Stimulated activated CD4-positive, alpha-beta T cell treated with anti-CD3 and anti-CD28 coated beads, Interleukin-12 subunit alpha, Interleukin-12 subunit beta, amount 100 ng/mL, for 48 hours (primary cell): ENCODE measurements around the gene MAP3K7CL.
"Not testable (repeated sequence)": the region's sequence is repeated elsewhere in the genome, so short reads cannot be mapped to it uniquely, and the experiment has no call there.

ENCODE experiments used
- DNase-seq, 3 donors: peaks; one replicate each; pipeline ENCODE4 v3.0.0-alpha.2; 2020; ENCODE audit warnings: low read depth in 2 of 3, low spot score in 1 of 3

Gene MAP3K7CL

GRCh38 chr21:29133241-29133640 lies 2.8 kb downstream of the MAP3K7CL start:
- DNase-seq: no peak

GRCh38 chr21:29133796-29134195 lies 3.4 kb downstream of the MAP3K7CL start:
- no peak for DNase-seq

DNA sequence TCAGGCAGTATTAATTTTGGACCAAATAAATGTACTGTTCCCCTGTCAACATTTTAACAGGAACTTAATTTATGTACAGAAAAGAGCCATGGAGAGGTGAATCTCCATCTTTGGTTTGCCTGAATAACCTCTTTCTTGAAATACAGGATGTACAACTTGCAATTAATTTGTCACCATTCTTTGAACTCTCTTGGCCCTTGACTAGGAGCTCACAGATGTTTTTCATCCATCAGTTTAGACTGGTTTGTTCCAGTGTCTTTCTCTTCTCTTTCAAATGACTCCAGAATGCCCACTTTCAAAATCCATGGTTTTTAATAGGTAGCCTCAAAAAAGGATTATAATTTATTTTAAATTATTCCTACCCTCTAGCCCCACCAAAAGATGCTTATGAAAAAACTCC lies 5.0 kb downstream of the MAP3K7CL start:
- DNase-seq: no peak

DNA sequence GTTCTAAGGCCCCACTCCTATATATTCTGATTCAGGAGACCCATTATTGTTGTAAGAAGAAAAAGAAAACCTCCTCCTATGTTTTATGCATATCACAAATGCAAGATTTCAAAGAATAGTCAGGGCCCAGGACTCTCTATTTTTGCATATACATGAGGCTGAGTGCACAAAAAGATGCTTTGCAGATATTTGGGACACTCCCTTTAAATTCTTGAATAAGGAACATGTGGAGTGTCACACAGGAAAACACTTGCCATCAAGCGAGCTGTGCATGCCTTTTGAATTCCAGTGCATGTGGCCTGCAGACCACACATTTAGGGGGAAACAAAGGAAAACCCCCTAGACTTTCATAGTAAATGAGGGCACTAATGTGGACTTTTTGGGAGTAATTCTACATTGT lies 5.6 kb downstream of the MAP3K7CL start:
- DNase-seq: no peak

DNA sequence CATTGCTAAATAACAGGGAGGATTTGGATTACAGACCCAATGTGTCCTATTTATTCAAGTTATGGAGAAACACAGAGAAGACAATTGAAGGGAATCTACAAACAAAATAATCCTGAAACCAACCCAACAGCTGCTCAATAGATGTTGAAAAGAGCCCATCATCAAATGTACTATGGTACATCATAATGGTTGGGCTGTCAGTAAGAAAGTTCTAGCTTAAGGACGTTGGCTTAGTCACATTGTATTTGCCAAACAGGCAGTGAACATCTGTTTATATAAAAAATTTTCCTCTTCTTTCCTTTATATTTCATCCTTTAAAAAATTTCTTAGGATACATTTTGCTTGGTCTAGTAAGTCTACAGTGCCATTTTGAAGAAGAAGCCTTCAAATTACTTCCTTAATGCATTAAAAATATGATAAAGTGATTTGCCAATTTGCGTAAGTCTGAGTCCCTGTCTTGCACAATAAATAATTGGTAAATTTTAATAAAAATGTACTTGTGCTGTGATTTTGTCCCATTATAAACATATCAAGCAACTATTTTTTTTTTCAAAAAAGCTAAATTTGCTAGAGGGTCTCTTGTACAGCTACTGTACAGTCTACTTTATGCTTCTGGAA lies 14.4 kb downstream of the MAP3K7CL start:
- DNase-seq: no peak

DNA sequence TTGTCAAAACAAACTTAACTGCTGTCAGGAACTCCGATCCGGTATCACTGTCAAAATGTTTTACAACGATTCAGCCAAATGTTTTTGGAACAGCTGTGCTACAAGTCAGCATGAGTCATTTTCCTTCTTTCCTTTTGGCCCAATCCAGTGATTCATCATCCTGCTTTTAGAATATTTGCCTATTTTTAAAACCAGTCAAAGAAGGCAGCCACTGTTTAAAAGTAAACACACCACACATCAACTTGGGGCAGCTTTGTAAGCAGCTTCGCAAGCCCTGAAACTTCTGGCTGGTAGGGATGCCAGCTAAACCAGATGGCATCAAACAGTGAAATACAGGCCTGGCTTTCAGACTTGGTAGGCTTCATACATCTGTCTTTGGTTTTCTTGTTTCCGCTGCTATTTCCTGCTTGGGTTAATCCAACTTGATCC lies 14.9 kb downstream of the MAP3K7CL start:
- DNase-seq: no peak

GRCh38 chr21:29145852-29146453 lies 15.5 kb downstream of the MAP3K7CL start:
- DNase-seq: no peak

- no peak for DNase-seq
Measured at GRCh38 chr21:29146726-29147125, 16.3 kb downstream of the MAP3K7CL start.

DNA sequence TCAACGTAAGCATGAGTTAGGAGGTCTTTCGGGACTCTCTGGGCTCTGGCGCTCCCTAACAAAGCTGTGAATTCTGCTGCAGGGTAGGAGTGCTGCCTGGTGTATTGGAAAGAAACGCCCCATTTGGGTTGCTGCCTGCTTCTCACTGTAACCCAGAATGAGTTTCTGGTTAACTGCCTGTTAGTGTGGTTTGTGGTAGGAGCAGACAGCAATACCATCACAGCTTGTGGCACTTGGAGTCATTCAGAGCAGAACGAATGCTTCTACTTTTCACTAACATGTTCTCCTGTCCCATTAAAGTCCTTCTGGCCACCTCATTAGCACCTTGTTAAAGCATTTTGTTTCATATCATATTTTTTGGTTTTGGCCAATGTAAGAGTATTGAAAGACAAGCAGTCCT lies 18.1 kb downstream of the MAP3K7CL start:
- DNase-seq: no peak

DNA sequence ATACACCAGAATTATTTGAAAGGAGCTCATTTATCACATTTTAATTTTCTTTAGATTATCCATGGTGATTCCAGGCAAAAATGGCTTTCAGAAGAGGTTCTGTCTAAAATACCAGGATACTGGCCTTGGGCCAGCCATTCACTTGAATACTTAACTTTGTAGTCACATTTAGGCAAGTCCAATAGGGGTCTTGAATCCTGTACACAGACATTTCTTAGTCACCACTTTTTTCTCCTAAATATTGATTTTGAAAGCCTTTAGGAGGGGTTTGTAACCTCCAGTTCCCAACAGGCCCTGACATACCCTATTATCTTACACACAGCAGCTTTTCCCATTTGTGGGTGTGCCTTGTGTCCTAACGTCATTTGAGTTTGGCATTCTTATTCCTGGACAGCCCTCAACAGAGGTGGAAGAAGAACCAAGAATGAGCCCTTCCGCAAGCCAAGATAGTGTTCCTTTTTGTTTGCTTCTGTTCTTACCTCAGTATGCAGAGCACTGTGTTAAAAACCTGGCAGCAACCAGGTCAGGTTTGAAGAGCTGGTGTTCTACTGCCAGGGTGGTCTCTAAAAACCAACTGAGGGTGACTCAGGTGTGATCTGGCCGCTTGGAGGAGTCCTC lies 19.5 kb downstream of the MAP3K7CL start:
- DNase-seq: no peak

GRCh38 chr21:29151931-29152330 lies 21.5 kb downstream of the MAP3K7CL start:
- DNase-seq: no peak

DNA sequence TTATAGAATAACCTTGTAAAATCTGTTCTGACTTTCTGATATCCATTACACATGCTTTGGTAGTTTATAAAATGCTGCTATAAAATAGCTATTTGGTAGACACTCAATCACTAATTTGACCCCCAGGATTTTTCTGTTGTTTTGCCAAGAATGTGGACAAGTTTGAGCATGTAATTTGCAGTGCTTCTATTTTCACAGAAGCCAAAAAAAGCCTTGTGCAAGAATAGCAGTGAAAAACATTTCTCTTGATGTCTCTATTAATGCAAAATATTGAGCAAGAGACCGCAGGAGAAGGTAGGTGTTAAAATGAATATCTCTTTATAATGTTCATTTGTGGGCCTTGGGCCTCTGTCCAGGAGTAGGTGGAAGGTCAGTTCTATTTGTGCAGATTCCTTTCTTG lies 22.5 kb downstream of the MAP3K7CL start:
- DNase-seq: no peak

GRCh38 chr21:29154270-29154669 lies 23.8 kb downstream of the MAP3K7CL start:
- no peak for DNase-seq

GRCh38 chr21:29155118-29155932 lies 24.9 kb downstream of the MAP3K7CL start:
- DNase-seq: no peak

DNA sequence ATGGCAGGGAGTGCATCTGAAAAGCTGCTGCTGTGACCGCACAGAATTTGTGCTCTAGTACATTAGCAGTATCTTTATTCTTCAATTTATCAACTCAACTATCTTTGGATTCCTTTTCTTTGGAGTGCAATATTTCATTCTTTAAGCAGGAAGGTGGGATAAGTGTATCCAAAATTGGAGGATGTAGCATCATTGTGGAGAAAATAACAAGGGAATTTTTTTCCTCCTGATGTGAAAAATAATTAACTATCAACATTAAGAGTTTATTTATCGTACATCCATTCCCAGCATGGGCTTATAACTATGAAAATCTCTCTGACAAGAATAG lies 25.5 kb downstream of the MAP3K7CL start:
- no peak for DNase-seq

- DNase-seq: no peak
Measured at GRCh38 chr21:29157080-29157479, 26.6 kb downstream of the MAP3K7CL start.

DNA sequence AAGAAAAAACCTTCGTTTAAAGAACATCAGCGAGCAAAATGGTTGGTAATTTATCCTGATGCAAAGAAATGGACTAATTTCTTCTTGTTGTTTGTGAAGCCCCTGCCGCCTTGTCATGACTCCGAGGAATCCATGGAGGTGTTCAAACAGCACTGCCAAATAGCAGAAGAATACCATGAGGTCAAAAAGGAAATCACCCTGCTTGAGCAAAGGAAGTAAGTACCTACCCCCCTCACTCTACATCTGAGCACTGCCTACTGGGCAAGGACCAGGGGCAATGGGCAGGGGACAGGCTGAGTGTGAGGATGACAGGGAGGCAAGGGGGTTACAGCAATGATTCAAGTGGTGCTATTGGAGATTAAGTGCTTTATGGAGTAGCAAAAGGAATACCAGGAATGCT lies 29.4 kb downstream of the MAP3K7CL start:
- DNase-seq: no peak

GRCh38 chr21:29162825-29163224 lies 32.4 kb downstream of the MAP3K7CL start:
- DNase-seq: not testable (repeated sequence)

DNA sequence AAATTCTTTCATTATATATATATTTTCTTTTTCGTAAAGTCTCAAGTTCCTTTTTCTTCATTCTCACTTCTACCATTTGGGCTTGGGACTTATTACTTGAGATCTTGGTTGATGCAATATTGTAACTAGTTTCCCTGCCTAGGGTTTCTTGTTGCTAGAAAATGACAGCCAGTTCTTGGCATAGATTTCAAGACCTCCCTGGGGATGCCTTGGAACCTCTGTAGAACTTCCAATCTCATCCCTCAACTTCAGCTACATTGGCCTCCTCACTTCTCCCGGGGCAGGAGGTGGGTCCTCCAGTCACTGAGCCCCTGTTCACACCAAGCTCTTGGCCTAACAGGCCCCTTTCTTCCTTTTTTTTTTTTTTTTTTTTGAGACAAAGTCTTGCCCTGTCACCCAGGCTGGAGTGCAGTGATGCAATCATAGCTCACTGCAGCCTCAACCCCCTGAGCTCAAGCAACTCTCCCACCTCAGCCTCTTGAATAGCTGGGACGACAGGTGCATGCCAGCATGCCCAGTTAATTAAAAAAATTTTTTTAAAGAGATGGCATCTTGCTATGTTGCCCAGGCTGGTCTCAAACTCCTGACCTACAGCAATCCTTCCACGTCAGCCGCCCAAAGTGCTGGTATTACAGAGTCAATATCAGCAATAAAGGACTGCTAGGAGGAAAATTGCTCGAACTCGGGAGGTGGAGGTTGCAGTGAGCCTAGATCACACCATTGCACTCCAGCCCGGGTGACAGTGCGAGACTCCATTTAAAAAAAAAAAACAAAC lies 33.1 kb downstream of the MAP3K7CL start:
- no peak for DNase-seq

- no peak for DNase-seq
Measured at GRCh38 chr21:29164323-29164942, 34.0 kb downstream of the MAP3K7CL start.

GRCh38 chr21:29166323-29166722 lies 35.9 kb downstream of the MAP3K7CL start:
- no peak for DNase-seq
